ENCODE results near the gene OSBPL9.

OSBPL9 gene

DNA sequence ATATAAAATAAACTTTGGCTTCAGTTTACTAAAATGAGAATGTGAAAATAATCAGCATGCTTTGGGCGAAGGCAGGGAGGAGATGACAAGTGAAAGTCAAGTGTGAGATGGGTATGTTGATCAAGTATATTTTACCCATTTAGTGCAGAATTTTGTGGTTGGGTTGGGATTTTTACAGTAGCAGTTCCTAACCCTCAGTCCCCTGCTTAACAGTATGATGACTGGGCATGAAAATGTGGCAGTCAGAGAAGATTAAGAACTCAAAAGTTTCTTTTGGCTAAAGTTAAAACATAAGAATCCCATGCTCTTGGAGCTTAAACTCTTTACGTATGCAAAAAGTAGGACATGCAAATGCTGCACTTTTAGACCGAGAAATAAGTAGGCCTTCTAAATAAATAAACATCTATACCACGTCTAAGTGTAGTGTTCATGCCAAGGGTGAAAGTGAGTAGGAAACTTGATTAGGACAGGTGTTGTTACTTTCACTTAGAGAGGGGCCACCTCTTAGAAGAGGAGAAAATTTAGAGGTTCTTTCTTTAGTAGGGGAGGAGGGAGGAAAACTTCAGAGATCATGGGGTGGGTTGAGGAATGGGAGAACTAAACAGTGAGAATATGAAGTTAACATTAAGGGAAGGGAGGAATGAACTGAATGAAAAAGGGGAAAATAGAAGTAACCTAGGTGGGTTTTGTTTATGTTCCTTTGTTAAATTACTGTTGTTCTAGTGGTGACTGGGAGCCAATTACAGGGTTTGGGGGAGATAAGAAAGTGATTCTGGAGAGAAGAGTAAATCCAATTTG is 127.8 kb downstream of the OSBPL9 start:
- no peak for DNase-seq

DNA sequence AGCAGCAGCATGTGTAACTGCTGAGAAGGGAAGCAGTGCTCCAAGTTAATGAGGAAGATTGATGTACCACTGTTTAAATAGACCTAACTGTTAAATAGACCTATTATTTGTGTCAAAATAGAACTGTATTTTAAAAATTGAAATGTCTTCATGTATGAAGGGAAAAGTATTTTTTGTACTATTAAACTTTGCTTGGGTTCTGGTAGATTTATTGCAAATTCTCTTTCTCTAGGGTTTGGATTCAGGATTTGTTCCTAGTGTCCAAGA is 128.3 kb downstream of the OSBPL9 start:
- no peak for DNase-seq

DNA sequence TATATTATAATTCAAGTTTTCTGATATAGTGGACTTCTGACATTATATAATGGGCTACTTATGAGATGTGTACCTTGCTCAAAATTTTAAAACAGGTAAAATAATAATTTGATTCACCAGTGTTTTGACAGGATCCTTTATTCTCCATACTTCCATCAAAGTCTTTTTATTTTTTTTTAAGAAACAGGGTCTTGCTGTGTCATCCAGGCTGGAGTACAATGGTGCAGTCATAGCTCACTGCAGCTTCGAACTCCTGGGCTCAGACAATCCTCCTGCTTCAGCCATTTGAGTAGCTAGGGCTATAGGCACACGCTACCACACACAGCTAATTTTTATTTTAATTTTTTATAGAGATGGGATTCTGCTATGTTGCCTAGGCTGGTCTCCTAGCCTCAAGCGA is 132.3 kb downstream of the OSBPL9 start:
- no peak for DNase-seq

DNA sequence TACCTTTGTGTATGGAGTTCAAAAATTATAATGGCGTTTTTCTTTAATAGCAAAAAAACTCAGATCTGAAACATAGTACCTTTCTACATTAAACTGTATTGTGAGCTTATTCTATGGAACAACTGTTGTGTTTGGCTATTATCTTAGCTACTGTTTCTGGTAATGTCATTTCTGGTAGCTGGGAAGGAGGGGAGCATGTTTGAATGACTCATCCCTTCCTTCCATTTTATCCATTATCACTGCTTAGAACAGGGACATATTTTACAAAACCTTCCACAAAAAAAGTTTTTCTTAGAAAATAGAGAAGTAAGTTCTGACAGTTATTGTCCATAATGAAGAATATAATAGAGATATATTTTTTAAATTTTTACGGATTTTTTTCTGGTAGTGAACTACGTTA is 133.3 kb downstream of the OSBPL9 start:
- DNase-seq, result no peak

DNA sequence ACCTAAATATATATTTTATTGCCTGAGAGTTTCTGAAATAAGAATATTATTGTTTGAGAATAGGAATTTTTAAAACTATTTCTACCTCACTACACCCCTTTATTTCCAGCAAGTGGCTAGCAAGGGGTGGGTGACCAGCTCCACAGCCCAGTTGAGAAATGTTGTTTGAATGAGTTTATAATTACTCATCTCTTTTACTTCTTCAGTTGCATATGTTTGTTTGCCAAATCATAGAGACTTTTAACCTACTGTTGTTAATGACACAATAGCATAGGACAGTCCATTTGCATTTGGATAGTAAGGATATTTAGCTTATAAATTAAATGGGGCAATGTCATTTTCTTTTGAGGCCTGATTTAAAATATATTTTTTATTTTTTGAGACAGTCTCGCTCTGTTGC is 133.8 kb downstream of the OSBPL9 start:
- no peak for DNase-seq

DNA sequence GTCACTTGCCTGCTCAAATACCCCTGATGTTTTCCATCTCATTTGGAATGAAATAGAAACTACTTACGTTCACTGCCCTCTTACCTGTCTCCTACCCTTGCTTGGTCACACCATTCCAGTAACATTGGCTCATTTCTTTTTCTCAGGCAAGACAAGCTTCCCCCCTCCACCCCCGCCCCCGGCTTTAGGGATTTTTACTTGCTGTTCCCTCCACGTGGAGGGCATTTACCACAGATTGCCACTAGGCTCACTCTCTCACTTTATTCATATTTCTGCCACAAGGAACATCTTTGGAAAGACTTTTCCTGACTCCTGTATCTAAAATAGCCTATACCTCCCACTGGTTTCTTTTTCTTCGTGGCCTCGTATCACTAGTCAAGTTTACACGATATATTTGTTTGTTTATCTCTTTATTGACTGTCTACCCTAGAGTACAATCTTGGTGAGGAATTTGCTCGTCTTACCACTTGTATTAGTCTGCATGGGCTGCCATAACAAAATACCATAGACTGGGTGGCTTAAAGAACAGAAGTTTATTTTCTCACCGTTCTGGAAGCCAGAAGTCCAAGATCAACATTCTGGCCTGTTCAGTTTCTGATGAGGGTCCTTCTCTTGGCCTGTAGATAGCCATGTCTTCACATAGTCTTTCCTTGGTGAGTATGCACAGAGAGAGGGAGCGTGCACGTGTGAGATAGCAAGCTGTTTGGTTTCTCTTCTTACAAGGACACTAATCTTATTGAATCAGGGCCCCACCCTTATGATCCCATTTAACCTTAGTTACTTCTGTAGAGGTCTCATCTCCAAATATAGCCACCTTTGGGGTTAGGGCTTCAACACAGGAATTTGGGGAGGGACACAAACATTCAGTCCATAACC is 135.4 kb downstream of the OSBPL9 start:
- no peak for DNase-seq

DNA sequence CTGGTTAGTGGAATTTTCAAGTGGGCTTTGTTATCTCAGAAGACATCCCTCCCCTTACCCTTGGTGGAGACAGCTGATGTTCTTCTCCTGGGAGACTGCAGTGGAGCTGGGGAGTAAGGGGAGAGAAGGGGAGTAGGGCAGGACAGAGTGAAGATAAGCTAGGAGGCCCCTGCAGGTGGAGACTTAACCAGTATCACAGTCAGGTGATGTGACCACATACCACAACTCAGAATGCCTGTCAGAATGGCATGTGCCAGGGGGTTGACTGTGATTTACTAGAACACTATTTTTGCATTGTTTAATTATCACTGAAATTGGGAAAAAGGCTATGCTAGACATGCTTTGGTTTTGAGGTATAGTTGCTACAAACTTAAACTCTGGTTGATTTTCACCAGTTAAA is 137.1 kb downstream of the OSBPL9 start:
- DNase-seq, result no peak

DNA sequence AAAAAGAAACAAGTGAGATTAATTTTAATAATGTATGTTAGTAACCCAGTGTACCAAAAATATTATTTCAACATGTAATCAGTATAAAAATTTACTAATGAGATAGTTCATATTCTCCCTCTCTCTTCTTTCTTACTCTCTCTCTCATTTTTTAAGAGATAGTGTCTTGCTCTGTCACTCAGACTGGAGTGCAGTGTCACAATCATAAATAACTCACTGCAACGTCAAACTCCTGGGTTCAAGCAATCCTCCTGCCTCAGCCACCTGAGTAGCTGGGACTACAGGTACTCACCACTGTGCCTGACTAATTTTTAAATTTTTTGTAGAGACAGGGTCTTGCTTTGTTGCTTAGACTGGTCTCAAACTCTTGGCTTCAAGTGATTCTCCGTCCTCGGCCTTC is 137.8 kb downstream of the OSBPL9 start:
- DNase-seq, result no peak

DNA sequence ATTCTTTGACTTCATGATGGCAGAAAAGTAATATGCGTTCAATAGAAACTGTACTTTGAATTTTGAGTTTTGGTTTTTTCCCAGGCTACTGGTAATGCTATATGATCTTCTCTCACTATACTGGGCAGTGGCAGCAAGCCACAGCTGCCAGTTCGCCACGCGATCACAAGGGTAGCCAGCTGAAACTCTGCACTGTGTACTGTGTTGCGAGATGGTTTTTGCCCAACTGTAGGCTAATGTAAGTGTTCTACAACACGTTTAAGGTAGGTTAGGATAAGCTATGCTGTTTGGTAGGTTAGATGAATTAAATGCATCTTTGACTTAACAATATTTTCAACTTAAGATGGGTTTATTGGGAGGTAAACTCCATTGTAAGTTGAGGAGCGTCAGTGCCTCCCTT is 138.5 kb downstream of the OSBPL9 start:
- no peak for DNase-seq

DNA sequence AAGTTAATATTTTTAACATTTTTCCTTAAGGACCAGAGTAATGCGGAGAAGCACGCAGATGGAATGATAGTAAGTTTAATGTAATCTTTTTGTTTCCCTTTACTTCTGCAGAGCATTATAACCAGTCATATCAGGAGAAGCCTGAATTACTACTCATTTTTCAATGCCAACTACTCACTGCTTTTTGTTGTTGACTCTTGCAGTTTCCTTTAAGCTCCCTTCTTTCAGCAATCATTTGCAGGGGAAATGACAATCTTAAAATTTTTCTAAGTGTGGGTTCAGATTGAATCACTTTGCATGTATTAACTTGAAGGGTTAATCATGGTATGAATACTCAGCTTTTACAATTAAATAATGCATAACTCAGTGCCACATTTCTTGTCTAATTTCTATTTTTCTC is 139.4 kb downstream of the OSBPL9 start:
- DNase-seq, result no peak

DNA sequence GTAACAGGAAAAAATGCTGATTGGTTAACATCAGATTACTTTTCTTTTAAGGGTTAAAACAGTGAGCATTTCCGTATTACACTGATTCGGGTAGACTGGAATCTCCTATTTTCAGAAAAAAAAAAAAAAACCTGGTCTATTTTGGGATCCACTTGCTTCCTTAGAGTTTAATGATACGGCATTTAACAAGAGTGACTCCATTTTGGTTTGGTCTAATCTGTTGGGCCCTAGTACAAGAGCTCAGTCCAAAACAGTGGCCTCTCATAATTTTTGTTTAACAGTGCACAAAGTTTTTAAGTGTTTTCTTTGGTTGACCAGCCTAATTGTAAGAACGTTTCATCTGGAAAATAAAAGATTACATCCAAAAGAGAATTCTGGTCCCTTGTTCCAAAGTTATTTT is 141.4 kb downstream of the OSBPL9 start:
- DNase-seq, result no peak

DNA sequence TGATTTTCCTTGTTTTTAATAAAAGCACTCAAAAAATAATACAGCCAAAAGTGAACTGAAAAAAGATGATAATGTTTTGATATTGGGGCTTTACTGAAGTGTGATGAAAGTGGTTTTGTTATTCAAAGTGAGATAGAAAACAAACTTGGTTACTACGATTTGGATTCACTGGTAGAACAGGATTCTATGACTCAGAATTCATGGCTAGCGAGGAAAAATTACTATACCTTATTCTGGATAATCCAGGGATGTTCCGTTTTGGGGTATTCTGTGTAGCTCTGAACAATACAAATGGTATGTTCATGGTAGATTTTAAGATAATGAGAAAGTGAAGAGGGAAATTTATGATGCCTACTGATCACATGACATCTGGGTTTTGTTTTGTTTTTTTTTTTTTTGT is 144.0 kb downstream of the OSBPL9 start:
- DNase-seq, result no peak

DNA sequence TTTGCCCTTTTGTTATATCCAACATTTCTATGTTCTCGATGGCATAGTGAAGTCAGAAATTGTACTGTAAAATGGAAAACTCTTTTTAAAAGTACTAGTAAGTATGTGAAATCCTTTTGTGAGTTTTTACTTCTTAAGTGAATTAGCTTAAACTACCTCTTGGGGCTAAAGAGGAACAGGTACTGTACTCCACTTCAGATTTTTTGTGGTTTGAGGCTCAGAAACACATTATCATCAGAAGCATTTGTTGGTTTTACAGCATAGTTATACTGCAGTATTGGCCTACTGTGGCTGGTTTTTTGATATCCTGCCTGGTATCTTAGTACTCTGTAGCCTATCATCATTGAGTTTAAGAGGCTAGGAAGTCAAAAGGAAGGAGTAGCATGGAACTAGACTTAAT is 144.5 kb downstream of the OSBPL9 start:
- no peak for DNase-seq

DNA sequence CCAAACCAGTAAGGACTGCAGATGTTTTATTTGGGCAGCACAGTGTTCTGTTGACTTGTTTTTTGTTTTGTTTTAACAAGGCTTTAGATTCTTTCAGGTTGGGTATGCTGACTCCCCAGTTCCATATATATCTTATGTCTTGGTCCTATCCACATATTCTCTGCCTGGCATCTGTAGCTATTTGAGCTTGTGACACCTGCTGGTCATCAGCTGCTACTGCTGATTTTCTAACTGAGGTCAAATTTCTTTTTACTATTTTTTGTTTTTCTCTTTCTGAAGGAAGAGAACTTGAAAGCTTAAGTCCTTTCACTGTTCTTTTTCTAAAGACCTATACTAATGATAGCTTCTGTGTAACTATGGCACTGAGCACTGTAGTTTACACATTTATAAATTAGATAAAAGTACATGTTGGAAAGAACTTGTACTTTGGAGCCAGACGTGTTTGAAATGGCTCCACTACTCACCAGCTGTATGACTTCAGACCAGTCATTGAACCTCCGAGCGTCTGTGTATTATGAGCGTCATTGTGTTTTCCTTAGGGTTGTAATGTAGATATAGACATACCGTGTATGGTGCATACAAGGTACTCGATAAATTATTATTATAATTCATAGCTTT is 152.2 kb downstream of the OSBPL9 start:
- DNase-seq, result peak in 1 of 2 experiments; percentile 50

DNA sequence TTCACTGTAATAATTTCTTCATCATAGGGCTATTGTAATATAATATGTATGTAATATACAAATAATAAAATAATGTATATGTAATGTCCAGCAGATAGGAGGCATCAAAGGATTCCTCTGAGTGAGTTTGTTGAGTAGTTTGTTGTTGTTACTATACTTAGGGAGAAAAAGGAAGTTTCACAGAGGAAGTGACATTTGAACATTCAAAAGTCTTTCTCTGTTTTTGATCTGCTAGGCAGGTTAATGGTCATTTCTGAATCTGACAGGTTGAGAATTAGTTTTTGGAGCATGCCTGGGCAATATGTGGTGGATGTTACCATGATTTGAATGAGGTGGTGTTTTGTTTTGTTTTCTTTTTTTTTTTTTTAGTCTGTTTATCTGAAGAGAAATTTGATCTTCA is 159.5 kb downstream of the OSBPL9 start:
- no peak for DNase-seq

DNA sequence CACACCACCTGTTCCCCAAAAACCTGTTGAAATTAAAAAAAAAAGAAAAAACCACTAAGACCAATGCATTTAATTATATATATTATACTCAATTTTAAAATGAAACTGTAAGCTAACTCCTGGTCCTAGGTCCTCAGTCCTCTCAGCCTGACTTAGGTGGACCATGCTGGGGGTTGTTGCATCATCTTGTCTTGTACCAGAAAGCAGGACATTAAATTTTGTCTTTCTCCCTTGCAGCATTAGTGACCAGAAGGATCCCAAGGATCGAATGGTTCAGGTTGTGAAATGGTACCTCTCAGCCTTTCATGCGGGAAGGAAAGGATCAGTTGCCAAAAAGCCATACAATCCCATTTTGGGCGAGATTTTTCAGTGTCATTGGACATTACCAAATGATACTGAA is 164.0 kb downstream of the OSBPL9 start:
- no peak for DNase-seq

DNA sequence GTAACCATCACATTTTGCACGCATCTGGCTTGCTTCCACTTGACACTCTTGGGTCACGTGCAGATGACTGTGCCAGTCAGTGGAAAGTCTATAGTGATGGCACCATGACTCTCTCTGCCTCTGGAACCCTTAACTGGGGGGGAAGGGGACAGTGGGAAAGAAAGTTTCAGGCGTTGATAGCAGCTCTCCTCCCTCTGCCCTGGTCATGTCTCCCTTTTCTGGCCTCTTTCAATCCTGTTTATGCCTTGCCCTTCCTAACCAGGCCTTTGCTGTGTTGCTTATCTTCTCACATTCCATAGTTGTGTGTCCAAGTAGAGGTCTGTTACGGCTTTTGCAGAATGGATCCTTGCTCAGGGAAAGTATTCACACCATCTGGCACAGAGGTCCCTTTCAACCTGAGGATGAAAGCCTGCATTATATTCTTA is 168.1 kb downstream of the OSBPL9 start:
- DNase-seq, result no peak

DNA sequence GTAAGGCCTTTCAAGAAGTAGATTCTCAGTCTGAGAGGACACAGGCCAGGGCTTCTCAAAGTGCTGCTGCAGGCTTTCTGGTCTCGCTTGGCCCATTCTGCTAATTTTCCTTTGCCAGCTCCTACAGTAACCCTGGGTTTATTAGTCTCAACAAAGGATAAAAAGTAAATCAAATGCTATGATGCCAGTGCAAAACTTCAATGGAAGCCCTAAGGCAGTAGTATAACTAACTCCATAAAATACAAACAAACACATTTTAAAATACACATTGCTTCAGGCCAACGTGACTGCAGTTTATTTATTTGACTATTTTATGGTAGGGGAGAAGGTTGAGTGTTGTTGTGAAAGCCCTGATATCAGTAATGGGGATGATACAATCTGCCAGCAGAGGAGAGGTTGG is 172.0 kb downstream of the OSBPL9 start:
- DNase-seq, result no peak

DNA sequence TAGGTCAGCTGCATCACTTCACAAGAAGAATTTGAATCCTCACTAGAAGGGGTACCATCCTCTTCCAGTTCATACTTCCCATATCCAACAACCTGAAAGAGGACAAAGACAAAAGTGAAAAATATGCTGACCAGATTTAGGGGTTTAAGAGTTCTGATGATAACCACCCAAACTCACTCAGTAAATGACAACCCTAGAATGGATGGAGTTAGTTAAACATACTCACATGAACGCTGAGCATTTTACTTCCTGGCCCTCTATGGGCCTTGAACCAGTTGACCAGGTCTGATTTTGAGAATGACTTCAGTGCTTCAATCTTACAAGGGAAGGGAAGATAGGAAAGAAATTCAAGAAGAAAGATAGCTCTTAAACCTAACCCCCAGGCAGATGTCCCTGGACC is 172.4 kb downstream of the OSBPL9 start:
- DNase-seq, result no peak

DNA sequence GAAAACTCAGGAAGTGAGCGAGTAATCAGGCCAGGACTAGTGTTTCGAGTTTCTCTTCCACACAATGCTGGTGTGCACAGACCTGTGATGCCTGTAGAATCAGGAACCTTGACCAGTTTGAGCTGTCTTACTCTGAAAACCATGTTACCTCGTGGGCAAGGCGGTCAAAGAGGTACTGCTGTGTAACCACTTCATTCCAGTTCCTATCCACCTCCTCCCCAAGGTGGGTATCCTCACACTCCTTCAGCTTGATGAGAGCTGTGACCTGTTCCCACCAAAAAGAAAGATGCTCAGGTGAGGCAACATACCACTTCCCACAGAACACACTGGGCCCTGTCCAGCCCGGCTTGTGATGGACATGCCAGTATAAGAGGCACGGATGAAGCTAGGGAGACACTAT is 173.5 kb downstream of the OSBPL9 start:
- no peak for DNase-seq

DNA sequence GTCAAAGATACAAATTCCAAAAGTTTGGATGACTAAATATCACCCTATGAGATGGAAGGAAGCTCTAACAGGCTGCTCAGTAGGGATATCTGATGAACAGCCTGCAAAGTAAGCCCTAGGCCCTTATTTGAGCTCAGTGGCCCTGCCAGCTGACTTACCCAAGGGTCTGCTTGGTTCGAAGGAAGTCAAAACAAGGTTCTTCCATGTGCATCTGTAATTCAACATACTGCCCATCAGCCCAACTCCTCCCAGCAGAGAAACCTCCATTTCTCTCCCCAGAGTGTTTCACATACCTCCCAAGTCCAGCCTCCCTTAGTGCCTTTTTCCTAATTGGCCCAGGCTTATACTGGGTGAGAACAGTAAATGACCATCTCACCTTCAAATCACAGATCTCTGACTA is 175.0 kb downstream of the OSBPL9 start:
- DNase-seq, result no peak

DNA sequence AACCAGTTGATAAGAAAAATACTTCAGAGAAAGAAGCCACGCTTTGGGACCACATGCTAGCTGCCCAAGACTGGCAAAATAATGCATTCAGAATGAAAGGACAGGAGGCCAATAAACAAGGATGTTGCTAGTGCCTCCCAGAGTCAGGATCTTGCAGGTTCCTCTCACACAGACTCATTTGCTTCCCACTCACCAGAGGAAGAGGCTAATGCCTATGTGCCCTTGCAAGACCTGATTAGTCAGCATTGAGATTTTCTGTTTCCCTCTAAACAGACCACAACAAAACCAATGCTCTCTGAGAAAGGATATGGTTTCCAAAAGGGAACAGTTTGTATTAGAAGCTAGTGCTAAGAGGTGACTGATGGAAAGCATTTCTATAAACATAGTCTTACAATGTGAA is 176.0 kb downstream of the OSBPL9 start:
- DNase-seq, result peak in 1 of 2 experiments; percentile 2

DNA sequence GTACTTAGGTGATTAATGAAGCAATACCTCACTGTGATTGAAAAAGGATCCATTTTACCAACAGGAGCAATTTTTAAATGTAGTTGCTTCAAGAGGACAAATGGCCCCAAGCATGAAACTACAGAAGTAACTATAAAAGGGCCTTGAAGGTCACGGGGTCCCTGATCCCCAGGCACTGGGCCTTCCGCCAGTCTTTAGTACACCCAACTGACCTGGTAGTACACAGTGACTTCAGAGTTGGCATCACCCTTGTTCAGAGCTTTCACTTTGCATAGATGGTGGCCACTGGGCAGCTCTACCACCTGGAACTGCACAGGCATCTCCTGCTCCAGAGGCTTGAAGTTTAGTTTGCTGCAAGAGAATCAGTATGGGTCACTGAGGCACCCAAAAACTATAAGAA is 177.4 kb downstream of the OSBPL9 start:
- DNase-seq, result no peak

DNA sequence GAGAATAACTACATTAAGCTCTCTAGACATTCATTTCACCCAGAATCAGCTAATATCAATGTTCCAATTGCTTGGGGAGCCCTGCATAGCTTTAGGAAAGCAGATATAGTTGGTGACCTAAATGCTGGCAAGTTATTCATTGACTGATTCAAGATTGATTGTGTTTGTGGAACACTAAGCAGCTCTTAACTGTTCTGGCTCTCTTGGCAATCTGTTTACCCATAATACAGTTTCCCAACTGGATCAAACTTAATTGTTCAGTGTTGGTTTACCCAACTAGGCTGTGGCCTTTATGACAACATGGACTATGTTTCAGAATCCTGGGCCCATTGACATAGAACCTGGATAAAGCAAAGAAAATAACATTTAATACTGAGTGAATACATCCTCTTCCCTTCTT is 178.0 kb downstream of the OSBPL9 start:
- DNase-seq, result no peak
